Measurements from ENCODE around the gene SETD6. TPM values are rescaled to one million over a fixed set of nuclear protein-coding genes. Genes with fewer than 3 reads are reported as not detected.
A peak's percentile ranks its signal among the peaks of the same experiment; 100 is the strongest.

SETD6 gene
- total RNA-seq, 1 experiment from 2014 or later: 35.2 TPM

DNA sequence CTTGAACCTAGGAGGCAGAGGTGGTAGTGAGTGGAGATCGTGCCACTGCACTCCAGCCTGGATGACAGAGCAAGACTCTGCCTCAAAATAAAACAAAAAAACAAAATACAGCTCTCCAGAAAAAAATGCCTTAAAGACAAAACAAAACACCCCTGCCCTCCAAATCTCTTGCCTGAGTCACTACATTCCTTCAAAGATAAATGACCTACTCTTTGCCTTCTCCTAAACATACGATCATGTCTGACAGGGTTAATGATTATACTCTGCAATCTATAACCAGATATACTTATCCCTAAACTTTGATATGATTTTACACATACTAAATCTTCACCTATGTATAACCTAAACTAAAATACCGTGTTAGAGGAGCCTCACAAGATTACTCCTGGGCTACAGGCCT is 1.4 kb upstream of the SETD6 start:
- Histone ChIP-seq H3K4me3 (ENCODE audit: low read depth, low read length, poor library complexity, severe bottlenecking) (no peak overlapping the region), H3K27me3 (replicated peaks; ENCODE audit: insufficient read depth, low read depth, low read length, poor library complexity) (no peaks in the 10 kb centered on the region), H3K27ac (ENCODE audit: low read depth, low read length, poor library complexity, severe bottlenecking) (no peak overlapping the region), H3K9me3 (ENCODE audit: low read depth, low read length, poor library complexity, severe bottlenecking) (no peaks in the 10 kb centered on the region), H3K4me1 (ENCODE audit: insufficient read depth, low read length, poor library complexity, severe bottlenecking) (peaks cover 8% of the 10 kb centered on the region), H3K36me3 (ENCODE audit: insufficient read depth, low read length, poor library complexity, severe bottlenecking) (peaks cover 19% of the 10 kb centered on the region)
- BruUV-seq (replicated peaks): no TSS peak
- ChIA-PET CTCF (no interaction called here), POLR2A (ENCODE audit: low non-redundant PET) (no interaction called here)
- TF ChIP-seq EZH2 (IDR thresholded peaks at IDR 0.05; ENCODE audit: borderline replicate concordance, low read depth, low read length, poor library complexity, severe bottlenecking): no peak
- TF ChIP-seq, protein P1, sequence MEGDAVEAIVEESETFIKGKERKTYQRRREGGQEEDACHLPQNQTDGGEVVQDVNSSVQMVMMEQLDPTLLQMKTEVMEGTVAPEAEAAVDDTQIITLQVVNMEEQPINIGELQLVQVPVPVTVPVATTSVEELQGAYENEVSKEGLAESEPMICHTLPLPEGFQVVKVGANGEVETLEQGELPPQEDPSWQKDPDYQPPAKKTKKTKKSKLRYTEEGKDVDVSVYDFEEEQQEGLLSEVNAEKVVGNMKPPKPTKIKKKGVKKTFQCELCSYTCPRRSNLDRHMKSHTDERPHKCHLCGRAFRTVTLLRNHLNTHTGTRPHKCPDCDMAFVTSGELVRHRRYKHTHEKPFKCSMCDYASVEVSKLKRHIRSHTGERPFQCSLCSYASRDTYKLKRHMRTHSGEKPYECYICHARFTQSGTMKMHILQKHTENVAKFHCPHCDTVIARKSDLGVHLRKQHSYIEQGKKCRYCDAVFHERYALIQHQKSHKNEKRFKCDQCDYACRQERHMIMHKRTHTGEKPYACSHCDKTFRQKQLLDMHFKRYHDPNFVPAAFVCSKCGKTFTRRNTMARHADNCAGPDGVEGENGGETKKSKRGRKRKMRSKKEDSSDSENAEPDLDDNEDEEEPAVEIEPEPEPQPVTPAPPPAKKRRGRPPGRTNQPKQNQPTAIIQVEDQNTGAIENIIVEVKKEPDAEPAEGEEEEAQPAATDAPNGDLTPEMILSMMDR (conservative IDR thresholded peaks at IDR 0.05; ENCODE audit: low read depth, low read length): no peak
- no peak for DNase-seq (ENCODE audit: low spot score)
- intact Hi-C loops (cut with micrococcal nuclease; ENCODE audit: unreplicated experiment): loop anchor here (2.0 kb wide), 1 partner anchor 243 kb away; no protein-coding TSS in a partner anchor

DNA sequence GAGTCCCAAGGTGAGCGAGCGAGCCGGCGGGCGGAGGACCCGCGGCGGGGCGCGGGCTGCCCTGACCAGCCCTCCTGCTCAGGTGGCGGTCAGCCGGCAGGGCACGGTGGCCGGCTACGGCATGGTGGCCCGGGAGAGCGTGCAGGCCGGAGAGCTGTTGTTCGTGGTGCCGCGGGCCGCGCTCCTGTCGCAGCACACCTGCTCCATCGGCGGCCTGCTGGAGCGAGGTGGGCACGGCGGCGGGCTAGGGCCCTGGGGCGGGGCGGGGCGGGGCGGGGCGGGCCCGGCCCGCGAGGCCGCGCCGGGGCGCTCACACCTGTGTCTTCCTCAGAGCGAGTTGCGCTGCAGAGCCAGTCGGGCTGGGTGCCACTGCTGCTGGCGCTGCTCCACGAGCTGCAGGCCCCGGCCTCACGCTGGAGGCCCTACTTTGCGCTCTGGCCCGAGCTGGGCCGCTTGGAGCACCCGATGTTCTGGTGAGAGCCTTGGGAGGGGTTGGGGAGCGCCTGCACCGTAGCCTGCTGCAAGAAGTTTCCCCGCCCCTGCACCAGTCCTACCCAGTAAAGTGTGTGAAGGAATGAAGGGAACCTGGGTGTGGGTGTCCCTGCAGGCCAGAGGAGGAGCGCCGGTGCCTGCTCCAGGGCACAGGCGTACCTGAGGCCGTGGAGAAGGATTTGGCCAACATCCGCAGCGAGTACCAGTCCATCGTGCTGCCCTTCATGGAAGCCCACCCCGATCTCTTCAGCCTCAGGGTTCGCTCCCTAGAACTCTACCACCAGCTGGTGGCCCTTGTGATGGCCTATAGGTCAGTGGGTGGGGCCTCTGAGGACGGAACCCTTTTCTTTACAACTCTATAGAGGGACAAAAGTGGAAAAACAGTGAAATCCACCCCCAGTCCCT is 802 bp downstream of the SETD6 start:
- no peaks in the 10 kb centered on the region for H3K27me3 ChIP-seq (replicated peaks; ENCODE audit: insufficient read depth, low read depth, low read length, poor library complexity)
- TF ChIP-seq, protein P1 (conservative IDR thresholded peaks at IDR 0.05; ENCODE audit: low read depth, low read length): no peak
- intact Hi-C loops (cut with micrococcal nuclease; ENCODE audit: unreplicated experiment): no loop called here
- no peaks in the 10 kb centered on the region for H3K9me3 ChIP-seq (ENCODE audit: low read depth, low read length, poor library complexity, severe bottlenecking)
- H3K36me3 ChIP-seq (ENCODE audit: insufficient read depth, low read length, poor library complexity, severe bottlenecking): peaks cover 41% of the 10 kb centered on the region
- no TSS peak for BruUV-seq (replicated peaks)
- H3K27ac ChIP-seq (ENCODE audit: low read depth, low read length, poor library complexity, severe bottlenecking): peak overlapping the region; percentile 73
- peak; percentile 31 for DNase-seq (ENCODE audit: low spot score)
- ChIA-PET POLR2A (ENCODE audit: low non-redundant PET) (no interaction called here), CTCF (no interaction called here)
- peaks cover 8% of the 10 kb centered on the region for H3K4me1 ChIP-seq (ENCODE audit: insufficient read depth, low read length, poor library complexity, severe bottlenecking)
- H3K4me3 ChIP-seq (ENCODE audit: low read depth, low read length, poor library complexity, severe bottlenecking): peak overlapping the region; percentile 80

DNA sequence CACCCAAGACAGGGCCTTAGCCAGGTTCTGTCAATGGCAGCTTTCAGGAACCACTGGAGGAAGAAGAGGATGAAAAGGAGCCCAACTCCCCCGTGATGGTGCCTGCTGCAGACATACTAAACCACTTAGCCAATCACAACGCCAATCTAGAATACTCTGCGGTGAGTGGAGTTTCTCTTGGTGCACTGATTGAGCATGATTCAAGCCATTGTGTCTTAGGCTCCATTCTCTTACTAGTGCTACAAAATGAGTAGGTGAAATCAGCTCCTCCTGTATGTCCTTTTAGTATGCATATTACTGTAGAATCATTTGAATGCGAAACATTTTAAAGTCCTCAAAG is 1.4 kb downstream of the SETD6 start:
- peaks cover 47% of the 10 kb centered on the region for H3K36me3 ChIP-seq (ENCODE audit: insufficient read depth, low read length, poor library complexity, severe bottlenecking)
- CTCF ChIA-PET: no interaction called here
- H3K4me3 ChIP-seq (ENCODE audit: low read depth, low read length, poor library complexity, severe bottlenecking): peak overlapping the region; percentile 80
- H3K27ac ChIP-seq (ENCODE audit: low read depth, low read length, poor library complexity, severe bottlenecking): no peak overlapping the region
- BruUV-seq (replicated peaks): no TSS peak
- intact Hi-C loops (cut with micrococcal nuclease; ENCODE audit: unreplicated experiment): no loop called here
- TF ChIP-seq EZH2 (IDR thresholded peaks at IDR 0.05; ENCODE audit: borderline replicate concordance, low read depth, low read length, poor library complexity, severe bottlenecking): no peak
- TF ChIP-seq, protein P1 (conservative IDR thresholded peaks at IDR 0.05; ENCODE audit: low read depth, low read length): no peak
- no peaks in the 10 kb centered on the region for H3K27me3 ChIP-seq (replicated peaks; ENCODE audit: insufficient read depth, low read depth, low read length, poor library complexity)
- POLR2A ChIA-PET (ENCODE audit: low non-redundant PET): no interaction called here
- peaks cover 8% of the 10 kb centered on the region for H3K4me1 ChIP-seq (ENCODE audit: insufficient read depth, low read length, poor library complexity, severe bottlenecking)
- H3K9me3 ChIP-seq (ENCODE audit: low read depth, low read length, poor library complexity, severe bottlenecking): no peaks in the 10 kb centered on the region
- DNase-seq (ENCODE audit: low spot score): no peak
